ENCODE results near the gene CCDC188.

- no peak for TF ChIP-seq CTCF (IDR thresholded peaks at IDR 0.05; ENCODE audit: insufficient read depth, low read length)
- no peak for TF ChIP-seq GABPA (IDR thresholded peaks at IDR 0.05; ENCODE audit: low read depth)
- no peak for TF ChIP-seq POLR2AphosphoS5 (IDR thresholded peaks at IDR 0.05; ENCODE audit: low read depth)
- TF ChIP-seq REST (IDR thresholded peaks at IDR 0.05; ENCODE audit: insufficient replicate concordance, low read depth) = no peak
Measured at GRCh38 chr22:20135265-20135664, 15.6 kb downstream of the CCDC188 start.
